GM18861 (cell line): ENCODE measurements around the gene DECR2.
"Not testable (repeated sequence)": the region's sequence is repeated elsewhere in the genome, so short reads cannot be mapped to it uniquely, and the experiment has no call there.

ENCODE experiments used
- ATAC-seq: cut with Tn5 transposase; IDR thresholded peaks from one replicate; pipeline ENCODE4 v1.9.1; 2021; ENCODE audit not compliant: unreplicated experiment

Gene DECR2, protein sequence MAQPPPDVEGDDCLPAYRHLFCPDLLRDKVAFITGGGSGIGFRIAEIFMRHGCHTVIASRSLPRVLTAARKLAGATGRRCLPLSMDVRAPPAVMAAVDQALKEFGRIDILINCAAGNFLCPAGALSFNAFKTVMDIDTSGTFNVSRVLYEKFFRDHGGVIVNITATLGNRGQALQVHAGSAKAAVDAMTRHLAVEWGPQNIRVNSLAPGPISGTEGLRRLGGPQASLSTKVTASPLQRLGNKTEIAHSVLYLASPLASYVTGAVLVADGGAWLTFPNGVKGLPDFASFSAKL

DNA sequence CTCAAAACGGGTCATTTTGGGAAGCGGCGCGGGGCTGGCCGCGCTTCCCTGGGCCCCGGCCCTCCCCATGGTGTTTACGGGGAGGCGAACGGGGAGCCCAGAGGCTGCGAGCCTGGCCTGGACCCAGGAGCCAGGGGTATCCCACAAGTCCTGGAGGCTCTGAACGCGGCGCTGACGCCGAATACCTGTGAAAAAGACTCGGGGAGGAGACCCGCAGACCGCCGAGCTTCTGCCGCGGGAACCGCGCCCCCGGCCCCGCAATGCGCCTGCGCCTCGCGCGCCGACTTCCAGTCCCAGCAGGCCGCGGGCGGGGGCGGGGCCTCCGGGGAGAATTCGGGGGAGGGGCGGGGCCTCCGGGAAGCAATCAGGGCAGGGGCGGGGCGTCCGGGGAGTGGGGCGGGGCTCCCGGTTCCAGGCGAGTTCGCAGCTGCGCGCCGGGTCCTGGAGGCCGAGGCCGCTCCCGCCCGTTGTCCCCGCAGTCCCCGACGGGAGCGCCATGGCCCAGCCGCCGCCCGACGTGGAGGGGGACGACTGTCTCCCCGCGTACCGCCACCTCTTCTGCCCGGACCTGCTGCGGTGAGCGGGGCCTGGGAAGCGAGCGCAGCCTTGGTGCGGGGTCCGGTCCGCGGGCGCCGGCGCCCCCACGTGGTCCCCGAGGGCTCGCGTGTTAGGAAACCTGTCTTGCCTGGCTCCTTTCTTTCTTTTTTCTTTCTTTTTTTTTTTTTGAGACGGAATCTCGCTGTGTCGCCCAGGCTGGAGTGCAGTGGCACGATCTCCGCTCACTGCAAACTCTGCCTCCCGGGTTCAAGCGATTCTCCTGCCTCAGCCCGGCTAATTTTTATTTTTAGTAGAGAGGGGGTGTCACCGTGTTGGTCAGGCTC is at the start of gene DECR2:
TSS of gene DECR2 (plus strand) at position 418 of the 881 bp plus-strand sequence. CDS start at position 497, 79 bp downstream.
- peak; percentile 41 for ATAC-seq

DNA sequence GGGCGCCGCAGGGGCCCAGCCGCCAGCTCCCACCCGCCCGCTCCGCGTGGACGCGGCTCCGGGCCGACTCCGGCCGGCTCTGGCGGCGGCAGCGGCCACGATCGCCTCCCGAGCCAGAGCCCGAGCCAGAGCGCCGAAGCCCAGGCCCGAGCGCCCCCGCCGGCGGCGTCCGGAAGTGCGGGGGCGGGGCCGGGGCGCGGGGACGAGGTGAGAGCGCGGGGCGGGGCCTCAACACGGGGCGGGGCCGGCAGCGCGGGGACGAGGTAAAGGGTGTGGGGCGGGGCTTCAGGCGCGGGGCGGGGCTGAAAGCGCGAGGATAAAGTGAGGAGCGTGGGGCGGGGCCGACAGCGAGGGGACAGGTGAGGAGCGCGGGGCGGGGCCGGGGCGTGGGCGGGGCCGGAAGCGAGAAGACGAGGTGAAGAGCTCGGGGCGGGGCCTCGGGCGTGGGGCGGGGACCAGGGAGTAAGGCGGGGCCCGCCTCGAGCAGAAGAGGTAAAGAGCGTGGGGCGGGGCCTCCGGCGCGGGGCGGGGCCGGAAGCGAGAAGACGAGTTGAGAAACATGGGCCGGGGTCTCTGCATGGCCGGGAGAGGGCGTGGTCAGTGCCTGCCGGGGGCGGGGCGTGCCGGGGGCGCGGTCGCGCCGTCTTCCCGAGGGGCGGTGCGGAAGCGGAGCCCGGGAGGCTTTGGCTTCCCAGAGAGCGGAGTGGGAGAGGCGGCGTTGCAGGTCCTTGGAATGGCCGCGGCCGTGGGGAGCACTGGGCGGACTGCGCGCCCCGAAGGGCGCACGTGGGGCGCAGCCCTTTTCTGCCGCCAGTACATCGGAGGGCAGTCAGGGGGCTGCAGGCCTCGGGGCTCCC is 48.9 kb upstream of the DECR2 start, which contains the start of gene AXIN1:
TSS of gene AXIN1 (minus strand) at position 177 of the 857 bp plus-strand sequence. CDS start 5,698 bp downstream, outside the sequence.
- peak; percentile 42 for ATAC-seq

DNA sequence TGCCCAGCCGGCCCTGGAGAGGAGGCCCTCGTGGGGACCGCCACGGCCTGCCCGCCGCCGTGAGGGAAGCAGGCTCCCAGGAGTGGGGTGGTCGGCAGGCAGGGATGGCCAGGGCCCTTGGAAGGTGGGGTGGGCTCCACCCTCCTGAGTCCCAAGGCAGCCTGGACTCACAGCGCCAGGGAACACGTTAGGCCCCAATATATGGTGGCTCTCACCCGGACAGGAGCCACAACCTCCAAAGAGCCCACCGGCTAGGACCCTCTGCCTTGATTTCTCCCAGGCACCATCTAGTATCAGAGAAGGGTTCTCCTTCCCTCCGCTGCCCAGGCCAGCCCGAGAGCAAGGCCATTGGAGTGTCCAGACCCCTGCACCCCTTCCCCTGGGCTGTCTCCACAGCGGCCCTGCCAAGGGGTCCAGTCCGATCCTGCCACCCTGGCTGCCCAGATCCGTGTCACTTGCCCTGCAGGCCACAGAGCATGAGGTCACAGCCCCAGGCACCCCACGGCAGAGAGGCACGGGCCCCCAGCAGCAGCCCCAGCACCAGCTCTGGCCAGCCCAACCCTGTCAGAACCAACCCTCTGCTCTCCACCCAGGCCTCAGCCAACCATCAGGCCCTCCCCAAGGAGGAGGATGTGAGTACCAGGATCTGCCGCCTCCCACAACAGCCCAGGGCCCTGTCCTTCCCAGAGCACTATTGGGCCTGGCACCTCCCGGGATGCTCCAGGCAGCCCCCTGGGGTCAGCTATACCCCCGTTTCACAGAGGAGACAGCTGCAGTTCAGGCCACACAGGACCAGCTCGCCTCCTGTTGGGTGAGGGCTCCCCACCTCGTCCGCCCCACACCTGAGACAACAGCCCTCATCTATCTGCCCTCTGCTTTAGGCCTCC is 48.0 kb upstream of the DECR2 start:
- ATAC-seq = no peak

DNA sequence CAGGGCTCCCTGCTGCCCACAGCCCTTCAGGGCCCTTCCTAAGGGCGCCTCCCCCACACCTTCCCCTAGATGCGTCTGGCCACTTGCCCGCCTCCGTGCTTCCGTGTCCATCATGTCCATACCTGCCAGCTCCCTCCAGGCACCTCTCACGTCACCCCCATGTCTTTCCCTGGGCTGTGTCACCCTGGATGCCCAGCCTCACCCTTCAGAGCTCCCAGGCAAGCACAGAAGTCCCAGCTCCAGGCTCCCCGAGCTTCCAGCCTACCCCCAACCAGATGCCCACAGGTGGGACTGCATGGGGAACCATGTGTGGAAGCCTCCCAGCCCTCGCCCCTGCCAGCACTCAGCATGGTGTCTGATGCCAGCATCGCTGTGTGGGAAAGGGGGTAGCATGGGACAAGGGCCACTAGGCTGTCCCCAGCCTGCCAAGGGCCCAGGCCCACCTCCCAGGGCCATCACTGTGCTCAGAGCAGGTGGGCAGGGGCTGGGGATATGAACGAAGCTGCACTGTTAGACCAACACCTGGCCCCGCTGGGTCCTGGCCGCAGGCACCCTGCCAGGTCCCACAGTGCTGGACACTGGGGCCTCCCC is 47.3 kb upstream of the DECR2 start:
- ATAC-seq = no peak

DNA sequence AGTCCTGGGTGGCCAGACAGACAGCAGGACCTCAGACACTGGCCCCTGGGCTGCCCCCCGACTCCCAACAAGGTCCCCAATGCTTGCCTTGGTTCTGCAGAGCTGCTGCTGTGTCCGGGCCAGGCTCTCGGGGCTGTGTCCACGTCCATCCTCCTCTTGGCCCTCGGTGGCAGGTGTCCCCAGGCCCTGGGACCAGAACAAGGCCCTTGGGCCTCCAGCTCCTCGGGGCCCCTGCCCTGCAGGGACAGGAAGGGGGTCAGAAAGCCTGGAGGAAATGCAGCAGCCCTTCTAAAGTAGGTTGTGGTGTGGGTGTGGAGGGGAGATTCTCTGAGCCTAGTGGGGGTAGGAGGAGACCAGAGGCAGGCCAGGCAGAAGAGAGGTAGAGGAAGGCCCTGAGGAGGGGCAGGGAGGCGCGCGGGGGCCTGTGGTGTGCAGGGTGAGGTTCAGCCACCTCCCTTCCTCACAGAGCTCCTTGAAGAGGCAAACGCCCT is 46.7 kb upstream of the DECR2 start:
- no peak for ATAC-seq

DNA sequence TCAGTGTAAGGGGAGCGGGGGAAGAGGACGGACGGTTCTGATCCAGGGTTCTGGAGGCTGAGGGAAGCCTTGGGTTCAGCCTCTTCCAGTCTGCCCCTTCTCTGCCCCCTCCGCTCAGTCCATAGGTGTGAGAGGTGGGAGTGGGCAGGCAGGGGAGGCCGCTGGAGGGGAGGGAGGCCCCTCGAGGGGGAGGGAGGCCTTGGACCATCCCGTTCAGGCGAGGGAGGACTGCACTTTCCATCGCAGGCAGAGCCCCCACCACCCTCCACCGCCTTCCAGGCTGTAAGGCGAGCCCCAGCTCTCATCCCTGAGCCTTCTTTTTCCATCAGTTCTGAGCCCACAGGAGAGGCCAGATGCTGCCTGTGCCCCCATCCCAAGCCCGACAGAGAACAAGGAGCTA is 44.9 kb upstream of the DECR2 start:
- ATAC-seq = no peak

DNA sequence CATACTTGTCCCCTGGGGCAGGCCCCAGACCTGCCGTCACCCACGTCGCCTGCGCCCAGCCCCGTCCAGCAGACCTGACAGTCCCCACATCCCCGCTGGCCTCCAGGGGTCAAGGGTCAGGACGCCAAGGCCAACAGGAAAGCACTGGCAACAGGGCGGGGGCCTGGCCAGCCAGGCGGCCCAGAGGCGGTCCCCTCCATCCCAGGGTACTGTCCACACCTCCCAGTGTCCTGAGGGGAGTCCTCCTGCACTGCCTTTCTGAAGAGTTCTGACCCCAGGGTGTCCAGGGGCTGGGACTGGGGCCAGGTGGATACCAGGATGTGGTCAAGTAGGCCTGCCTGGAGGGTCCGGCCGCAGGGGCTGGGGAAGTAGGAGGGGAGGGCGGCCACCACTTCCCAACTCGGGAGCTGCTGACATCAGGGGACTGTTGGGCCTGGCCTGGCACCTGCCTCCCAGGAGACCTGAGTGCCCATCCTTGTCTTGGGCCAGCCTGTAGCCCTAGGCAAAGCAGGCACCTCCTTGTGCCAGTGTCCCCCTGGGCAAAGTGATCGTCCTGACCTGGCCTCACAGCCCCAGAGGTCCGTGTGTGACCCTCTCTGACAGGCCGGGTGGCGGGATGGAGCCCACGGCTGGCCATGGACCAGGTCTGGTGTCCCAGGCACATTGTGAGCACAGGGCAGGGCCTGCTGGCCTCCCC is 42.5 kb upstream of the DECR2 start:
- ATAC-seq = no peak

DNA sequence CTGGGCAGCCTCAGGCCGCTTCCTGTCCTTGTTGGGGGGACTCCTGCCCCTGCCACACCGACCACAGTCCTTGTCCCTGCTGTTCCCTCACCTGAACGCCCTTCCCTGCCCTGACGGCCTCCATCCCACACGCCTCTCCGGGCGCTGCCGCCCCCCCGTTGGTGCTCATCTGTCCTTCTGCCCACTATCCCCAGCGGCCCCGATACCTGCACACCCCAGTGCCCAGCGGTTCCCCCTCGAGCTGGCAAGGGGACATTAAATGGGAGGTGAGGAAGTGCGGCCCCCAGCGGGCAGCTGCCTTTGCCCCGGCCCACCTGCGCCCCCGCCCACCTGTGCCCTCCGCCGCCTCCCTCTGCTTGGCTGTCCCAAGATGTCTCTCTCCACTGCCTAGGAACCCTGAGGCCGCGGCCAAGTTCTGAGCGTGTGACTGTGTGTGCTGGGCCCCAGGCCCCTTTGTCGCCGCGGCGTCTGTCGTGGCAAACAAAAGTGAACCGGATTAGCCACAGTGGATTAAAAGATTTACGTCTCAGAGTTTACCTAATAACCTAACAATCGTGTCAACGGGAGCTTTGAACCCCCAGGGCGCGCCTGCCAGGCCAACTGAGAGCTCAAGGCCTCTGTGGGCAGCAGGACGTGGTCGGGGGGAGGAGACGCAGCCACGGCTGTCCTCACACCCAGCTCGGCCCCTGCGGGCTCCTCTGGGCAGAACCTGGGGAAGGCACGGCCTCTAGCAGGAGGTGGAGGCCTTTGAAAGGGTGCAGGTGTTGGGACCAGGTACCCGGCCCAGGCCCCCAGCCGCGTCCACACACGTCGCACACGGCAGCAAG is 41.6 kb upstream of the DECR2 start:
- no peak for ATAC-seq

DNA sequence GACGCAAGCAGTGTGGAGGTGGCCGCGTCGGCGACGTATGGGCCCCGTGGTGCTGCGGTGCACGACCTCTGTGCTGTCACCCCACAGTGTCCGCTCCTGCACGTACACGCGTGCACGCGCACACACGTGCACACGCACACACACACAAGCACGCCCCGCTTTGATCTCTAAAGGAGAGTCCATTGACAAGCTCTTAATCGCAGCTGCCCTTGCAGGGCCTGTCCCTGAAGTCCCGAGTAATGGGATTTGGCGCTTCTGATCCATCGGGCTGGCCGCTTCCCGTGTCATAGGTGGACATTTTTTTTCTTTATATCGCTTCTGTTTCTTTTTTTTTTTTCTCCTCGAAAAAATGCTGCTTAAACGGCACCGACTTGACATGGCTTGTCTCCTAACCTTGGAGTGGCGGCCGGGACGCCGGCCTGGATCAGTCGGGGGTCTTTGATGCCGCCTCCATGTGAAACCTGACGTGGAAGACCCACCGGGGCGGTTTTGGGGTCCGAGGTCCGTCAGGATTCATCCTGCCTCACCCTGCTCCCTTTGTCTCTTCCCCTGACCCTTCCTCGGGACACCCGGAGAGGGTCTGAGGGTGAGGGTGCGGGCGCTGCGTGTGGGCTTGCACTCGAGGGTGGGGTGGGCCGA is 40.9 kb upstream of the DECR2 start:
- ATAC-seq = no peak

DNA sequence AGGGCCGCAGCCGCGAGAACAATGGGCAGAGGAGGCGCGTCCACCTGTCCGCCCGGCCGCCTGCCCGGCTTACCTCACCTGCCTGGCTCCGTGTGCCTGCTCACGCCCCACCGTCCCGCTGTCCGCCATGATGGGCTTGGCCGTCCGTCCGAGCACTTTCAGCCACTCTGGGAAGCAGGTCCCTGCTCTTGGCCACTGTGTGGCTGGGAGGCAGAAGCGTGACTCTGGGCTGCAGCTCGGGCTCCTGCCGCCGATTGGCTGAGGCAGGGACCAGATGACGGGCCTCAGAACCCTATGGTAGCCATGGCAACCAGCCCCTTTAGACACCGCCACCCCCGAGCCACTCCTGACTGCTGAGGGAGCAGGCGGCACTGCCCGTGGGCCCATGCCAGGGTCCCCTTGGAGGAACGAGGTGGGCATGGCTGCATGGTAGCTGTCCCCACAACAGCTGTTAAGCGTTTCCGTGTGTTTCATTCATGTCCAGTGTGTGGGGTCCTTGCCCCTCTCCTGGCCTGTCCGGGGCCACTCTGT is 40.3 kb upstream of the DECR2 start:
- ATAC-seq = no peak

DNA sequence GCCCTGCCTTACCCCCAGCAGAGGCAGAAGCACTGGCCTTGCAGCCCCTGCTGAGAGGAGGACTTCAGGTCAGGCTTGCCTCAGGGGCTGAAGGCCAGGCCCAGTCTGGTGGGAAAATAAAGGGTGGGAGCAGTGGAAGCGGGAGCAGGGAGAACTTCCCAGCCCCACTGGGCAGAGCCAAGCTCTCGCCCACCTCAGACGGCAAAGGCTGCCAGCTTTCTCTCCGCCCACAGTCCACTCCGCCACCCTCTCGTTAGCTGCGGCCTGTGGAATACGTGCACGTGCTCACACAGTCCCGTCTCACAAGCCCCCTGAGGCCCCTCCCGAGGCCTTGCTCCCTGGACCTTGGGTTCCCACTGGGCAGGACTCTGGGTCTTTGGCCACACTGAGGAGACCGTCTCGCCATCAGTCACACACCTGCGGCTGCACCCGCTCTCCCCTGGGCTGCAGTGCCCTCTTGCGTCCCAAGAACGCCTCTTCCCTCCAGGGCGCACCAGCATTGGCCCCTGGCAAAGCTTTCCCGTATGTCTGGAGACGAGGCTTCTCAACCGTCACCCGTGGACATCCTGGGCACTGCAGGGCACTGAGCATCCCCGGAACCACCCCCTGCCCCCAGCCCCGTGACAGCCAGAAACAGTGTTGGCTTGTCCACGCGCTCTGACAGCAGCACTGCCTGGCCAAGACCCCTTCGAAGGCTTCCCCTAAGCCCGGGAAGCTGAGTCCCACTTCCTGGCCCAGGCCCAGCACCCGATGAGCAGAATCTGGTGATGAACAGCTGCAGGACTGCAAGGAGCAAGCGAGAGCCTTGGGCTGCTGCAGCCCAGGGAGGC is 39.6 kb upstream of the DECR2 start:
- no peak for ATAC-seq

DNA sequence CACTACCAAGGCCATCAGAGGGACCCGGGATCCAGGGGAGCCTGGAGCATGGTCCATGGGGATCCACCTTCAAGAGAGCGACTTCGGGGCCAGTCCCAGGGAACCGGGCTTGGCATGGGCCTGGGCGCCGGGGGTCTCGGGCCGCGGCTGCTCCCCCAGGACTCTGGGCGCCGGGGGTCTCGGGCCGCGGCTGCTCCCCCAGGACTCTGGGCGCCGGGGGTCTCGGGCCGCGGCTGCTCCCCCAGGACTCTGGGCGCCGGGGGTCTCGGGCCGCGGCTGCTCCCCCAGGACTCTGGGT is 39.0 kb upstream of the DECR2 start:
- ATAC-seq = not testable (repeated sequence)

DNA sequence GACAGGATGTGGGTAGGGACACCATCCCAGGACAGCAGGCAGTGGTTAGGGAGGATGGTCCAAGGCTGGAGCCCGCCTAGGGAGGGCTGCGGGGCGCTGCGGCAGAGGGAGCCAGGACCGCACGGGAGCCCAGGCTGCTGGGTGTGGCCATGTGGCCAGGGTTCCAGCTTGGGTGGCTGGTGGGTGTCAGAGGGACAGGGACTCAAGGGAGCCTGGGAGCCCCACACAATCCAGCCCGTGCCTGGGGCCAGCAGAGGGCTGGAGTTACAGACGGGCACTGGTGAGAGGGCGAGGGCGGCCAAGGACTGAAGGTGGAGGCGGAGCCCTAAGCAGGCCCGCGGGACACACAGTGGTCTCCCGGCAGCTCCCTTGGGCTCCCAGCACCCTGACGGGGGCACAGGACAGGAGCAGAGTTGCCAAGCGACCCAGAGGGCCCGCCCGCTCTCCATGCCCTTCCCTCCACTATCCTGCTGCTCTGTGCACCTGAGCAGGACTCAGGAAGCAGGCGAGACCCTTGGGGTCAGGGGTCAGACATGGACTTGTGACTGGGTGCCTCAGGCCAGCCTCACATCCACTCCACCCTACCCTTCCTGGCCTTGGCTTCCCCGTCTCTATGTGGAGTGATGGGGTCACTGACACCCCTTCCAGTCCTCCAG is 38.4 kb upstream of the DECR2 start:
- no peak for ATAC-seq

DNA sequence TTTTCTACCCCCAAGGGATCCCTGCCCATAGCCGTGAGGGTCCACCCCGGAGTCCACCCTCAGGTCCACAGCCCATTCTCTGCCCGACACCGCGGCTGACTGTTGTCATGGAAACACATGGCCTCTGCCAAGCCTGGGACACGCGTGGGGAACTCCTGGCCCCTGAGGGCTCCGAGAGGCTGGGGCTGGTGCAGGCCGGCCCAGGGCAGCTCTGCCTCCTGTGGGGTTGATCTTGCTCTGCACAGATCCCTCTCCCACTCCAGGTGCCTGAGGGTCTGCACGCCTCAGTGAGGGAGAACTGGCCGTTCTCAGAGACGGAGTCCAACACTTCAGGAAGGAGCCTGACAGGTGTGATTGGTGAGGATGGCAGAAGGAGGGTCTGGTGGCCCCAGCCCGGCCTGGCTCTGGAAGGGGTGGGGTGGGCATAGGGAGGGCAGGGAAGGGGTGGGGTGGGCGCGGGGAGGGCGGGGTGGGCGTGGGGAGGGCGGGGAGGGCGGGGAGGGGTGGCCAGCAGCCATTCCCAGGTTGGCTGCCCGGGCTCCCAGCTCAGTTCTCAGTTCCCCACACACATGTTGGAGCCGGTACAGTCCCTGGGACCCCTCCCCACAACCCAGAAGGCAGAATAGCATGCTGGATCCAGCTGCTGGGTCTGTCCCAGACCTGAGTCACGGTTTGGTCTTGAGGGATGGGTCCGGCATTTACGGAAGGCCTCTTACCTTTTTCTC is 37.8 kb upstream of the DECR2 start:
- no peak for ATAC-seq

DNA sequence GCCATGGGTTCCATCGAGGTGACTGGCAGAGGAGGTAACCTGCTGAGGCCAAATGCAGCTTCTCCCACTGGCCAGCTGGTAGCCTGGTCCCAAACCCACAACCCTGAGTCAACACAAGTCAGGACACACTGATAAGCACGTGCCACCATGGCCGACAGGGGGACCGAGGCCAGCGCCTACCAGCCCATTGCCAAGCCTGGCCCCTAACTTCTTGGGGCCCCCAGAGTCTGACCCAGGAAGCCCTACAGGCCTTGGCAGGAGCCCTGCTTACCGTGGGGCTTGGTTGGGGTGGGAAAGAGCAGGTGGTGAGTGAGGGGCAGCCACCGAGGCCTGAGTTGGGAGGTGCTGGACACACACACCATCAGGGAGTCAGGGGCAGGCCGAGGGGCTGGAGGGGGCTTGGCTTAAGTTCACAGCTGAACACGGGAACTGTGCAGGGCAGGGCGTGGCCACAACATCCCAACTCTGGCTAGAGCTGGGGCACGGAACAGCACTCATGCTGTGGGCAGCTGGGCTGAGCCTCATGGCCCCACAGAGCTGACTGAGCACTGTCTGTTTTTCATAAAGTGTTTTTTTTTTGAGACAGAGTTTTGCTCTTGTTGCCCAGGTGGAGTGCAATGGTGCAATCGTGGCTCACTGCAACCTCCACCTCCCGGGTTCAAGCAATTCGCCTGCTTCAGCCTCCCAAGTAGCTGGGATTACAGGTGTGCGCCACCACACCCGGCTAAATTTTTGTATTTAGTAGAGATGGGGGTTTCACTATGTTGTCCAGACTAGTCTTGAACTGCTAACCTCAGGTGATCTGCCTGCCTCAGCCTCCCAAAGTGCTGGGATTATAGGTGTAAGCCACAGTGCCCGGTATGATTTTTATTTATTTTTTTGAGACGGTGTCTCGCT is 36.8 kb upstream of the DECR2 start:
- no peak for ATAC-seq
